Naive B cell (primary cell): Measurements from ENCODE around the gene PSTK. TPM values are rescaled to one million over a fixed set of nuclear protein-coding genes. Genes with fewer than 3 reads are reported as not detected.

Source experiments
- ATAC-seq, 2 donors: fragments of 150-1000 bp; cut with Tn5 transposase; 2 replicates each; pipeline ENCODE4 v1.10.0; 2021; ENCODE audit warnings: low read depth in 2 of 2, mild to moderate bottlenecking in 2 of 2, moderate library complexity in 2 of 2
- DNase-seq: peaks from one replicate; pipeline ENCODE4 v3.0.0; 2022
- H3K27ac Mint-ChIP-seq, 6 donors: one replicate each; pipeline ENCODE4 v1.8.0; 2020 to 2022; ENCODE audit warnings: mild to moderate bottlenecking in 6 of 6, mixed read lengths in 6 of 6, moderate library complexity in 5 of 6, inconsistent platforms in 2 of 6
- H3K27me3 Mint-ChIP-seq, 3 donors: one replicate each; pipeline ENCODE4 v1.8.0; 2021 to 2022; ENCODE audit warnings: mixed read lengths in 3 of 3, mild to moderate bottlenecking in 1 of 3
- H3K36me3 Mint-ChIP-seq, 2 donors: one replicate each; pipeline ENCODE4 v1.8.0; 2020 to 2022; ENCODE audit warnings: mixed read lengths in 2 of 2, inconsistent platforms in 1 of 2, mild to moderate bottlenecking in 1 of 2
- H3K4me1 Mint-ChIP-seq, 3 donors: one replicate each; pipeline ENCODE4 v1.8.0; 2020 to 2022; ENCODE audit warnings: mixed read lengths in 3 of 3, inconsistent platforms in 1 of 3, mild to moderate bottlenecking in 1 of 3, moderate library complexity in 1 of 3
- H3K4me3 Mint-ChIP-seq, 8 donors: one replicate each; pipeline ENCODE4 v1.8.0; 2020 to 2022; ENCODE audit warnings: mild to moderate bottlenecking in 8 of 8, mixed read lengths in 8 of 8, moderate library complexity in 8 of 8, inconsistent platforms in 2 of 8
- H3K9me3 Mint-ChIP-seq, 7 donors: one replicate each; pipeline ENCODE4 v1.8.0; 2020 to 2022; ENCODE audit warnings: mixed read lengths in 7 of 7, mild to moderate bottlenecking in 5 of 7, inconsistent platforms in 2 of 7, moderate library complexity in 1 of 7
- polyA plus RNA-seq, 6 donors: library from polyadenylated mRNA; unstranded; fragments of 300-500 nt; fragmentation: Illumina TruSeq; gene quantifications; one replicate each; pipeline ENCODE4 v1.2.3, GENCODE V29; 2021; ENCODE audit warnings: low read depth in 6 of 6

PSTK gene
- polyA plus RNA-seq, 6 donors from 2014 or later: 3.5 to 7.8 (median 6.7) TPM

DNA sequence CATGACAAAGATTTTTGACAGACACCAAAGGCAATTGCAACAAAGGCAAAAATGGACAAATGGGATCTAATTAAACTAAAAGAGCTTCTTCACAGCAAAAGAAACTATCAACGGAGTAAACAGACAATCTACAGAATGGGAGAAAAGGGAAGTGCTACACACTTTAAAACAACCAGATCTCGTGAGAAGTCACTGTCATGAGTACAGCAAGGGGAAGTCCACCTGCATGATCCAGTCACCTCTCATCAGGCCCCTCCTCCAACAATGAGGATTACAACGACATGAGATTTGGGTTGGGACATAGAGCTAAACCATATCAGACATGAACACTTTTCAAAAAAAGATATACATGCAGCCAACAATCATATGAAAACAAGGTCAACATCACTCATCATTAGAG, 11.5 kb upstream of the PSTK start:
- DNase-seq (no peak), ATAC-seq (no peak)
- no peak overlapping the region for H3K27ac Mint-ChIP-seq
- H3K36me3 Mint-ChIP-seq: peaks cover 19 to 36% of the 10 kb centered on the region in 2 donors
- no peaks in the 10 kb centered on the region for H3K4me1 Mint-ChIP-seq
- peaks cover 19 to 48% (median 31%) of the 10 kb centered on the region in 7 donors for H3K9me3 Mint-ChIP-seq
- H3K4me3 Mint-ChIP-seq: no peak overlapping the region
- H3K27me3 Mint-ChIP-seq: peaks cover 23 to 49% (median 36%) of the 10 kb centered on the region in 3 donors

GRCh38 chr10:122974023-122974422, 6.2 kb upstream of the PSTK start:
- H3K4me1 Mint-ChIP-seq: peaks cover 0 to 2% (median 0%) of the 10 kb centered on the region in 3 donors
- no peak overlapping the region for H3K4me3 Mint-ChIP-seq
- DNase-seq (no peak), ATAC-seq (no peak)
- H3K27ac Mint-ChIP-seq: no peak overlapping the region
- H3K27me3 Mint-ChIP-seq: peaks cover 3 to 23% (median 10%) of the 10 kb centered on the region in 3 donors
- H3K9me3 Mint-ChIP-seq: peaks cover 0 to 6% (median 3%) of the 10 kb centered on the region in 7 donors
- peaks cover 0 to 4% of the 10 kb centered on the region in 2 donors for H3K36me3 Mint-ChIP-seq

GRCh38 chr10:122974543-122975064, 5.6 kb upstream of the PSTK start:
- Mint-ChIP-seq H3K36me3 (no peaks in the 10 kb centered on the region), H3K4me1 (peaks cover 0 to 2% (median 0%) of the 10 kb centered on the region in 3 donors), H3K27me3 (peaks cover 3 to 23% (median 10%) of the 10 kb centered on the region in 3 donors), H3K9me3 (peaks cover 0 to 1% (median 0%) of the 10 kb centered on the region in 7 donors), H3K27ac (no peak overlapping the region), H3K4me3 (no peak overlapping the region)
- ATAC-seq (no peak), DNase-seq (no peak)

- Mint-ChIP-seq H3K27me3 (peaks cover 0 to 10% (median 0%) of the 10 kb centered on the region in 3 donors), H3K4me1 (peaks cover 10 to 18% (median 16%) of the 10 kb centered on the region in 3 donors), H3K9me3 (no peaks in the 10 kb centered on the region), H3K36me3 (peaks cover 0 to 8% of the 10 kb centered on the region in 2 donors), H3K27ac (peak overlapping the region; percentile 59 to 97 (median 95)), H3K4me3 (peak overlapping the region; percentile 85 to 95 (median 92))
- DNase-seq: peak; percentile 4
- no peak for ATAC-seq
These were observed 864 bp downstream of the PSTK start for GRCh38 chr10:122981066-122981464.

GRCh38 chr10:122983898-122984297, 3.7 kb downstream of the PSTK start:
- ATAC-seq (no peak), DNase-seq (no peak)
- H3K4me1 Mint-ChIP-seq: peaks cover 10 to 17% (median 16%) of the 10 kb centered on the region in 3 donors
- peaks cover 0 to 12% of the 10 kb centered on the region in 2 donors for H3K36me3 Mint-ChIP-seq
- no peaks in the 10 kb centered on the region for H3K27me3 Mint-ChIP-seq
- peak overlapping the region in 1 of 8 donors; percentile 38 for H3K4me3 Mint-ChIP-seq
- H3K9me3 Mint-ChIP-seq: no peaks in the 10 kb centered on the region
- no peak overlapping the region for H3K27ac Mint-ChIP-seq

DNA sequence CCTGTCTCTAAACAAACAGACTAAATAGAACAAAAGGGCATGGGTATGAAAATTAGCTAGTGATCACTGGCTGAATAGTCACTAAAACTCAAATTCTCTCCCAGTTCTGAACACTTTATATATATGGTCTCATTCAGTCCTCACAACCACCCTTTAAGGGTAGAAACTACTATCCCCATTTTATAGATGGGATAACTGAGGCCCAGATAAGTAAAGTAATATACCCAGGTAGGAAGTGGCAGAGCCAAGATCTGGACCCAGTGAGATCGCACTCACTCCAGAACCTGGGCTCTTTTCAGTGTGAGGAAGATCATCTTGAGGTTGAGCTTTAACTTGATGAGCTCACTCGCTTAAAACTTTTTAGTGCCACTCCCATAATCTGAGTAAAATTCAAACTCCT, 4.5 kb downstream of the PSTK start:
- Mint-ChIP-seq H3K9me3 (no peaks in the 10 kb centered on the region), H3K4me1 (peaks cover 10 to 15% (median 15%) of the 10 kb centered on the region in 3 donors), H3K27me3 (no peaks in the 10 kb centered on the region), H3K4me3 (peak overlapping the region in 1 of 8 donors; percentile 33), H3K36me3 (peaks cover 0 to 12% of the 10 kb centered on the region in 2 donors), H3K27ac (no peak overlapping the region)
- DNase-seq: no peak
- ATAC-seq: no peak

DNA sequence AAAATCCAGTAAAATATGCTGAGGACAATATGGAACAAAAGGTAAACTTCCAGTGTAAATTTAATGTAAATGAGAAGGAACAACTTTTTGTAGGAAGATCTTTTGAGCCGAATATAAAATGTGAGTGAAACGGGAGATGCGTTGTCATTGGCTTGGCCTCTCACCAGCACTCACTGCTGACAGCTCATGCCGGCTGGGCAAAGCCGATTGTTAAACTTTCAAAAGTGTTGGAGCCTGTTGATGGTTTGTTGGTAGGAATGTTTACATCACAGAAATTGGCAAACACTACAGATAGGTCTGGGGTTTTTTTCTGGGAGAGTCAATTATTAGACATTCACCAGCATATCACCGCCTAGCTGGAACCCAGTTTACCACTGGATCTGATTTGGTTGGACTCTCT, 6.1 kb downstream of the PSTK start:
- no peak overlapping the region for H3K27ac Mint-ChIP-seq
- H3K4me3 Mint-ChIP-seq: no peak overlapping the region
- peaks cover under 1% of the 10 kb centered on the region in 3 donors for H3K4me1 Mint-ChIP-seq
- no peak for ATAC-seq
- no peaks in the 10 kb centered on the region for H3K9me3 Mint-ChIP-seq
- peaks cover 0 to 12% of the 10 kb centered on the region in 2 donors for H3K36me3 Mint-ChIP-seq
- no peak for DNase-seq
- H3K27me3 Mint-ChIP-seq: no peaks in the 10 kb centered on the region

DNA sequence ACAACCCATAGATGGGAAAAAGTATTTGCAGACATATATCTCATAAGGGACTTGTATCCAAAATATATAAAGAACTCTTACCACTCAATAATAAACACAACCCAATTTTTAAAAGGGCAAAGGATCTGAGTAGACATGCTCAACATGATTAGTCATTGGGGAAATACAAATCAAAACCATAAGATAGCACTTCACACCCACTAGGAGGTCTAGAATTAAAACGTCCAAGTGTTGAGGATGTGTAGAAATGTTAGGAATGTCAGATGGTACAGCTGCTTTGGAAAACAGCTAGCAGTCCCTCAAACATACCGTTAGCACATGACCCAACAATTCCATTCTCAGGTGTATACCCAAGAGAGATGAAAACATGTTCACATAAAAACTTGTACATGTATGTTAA, 8.3 kb downstream of the PSTK start:
- Mint-ChIP-seq H3K27me3 (no peaks in the 10 kb centered on the region), H3K4me3 (no peak overlapping the region), H3K4me1 (no peaks in the 10 kb centered on the region), H3K36me3 (peaks cover 0 to 12% of the 10 kb centered on the region in 2 donors), H3K27ac (no peak overlapping the region), H3K9me3 (no peaks in the 10 kb centered on the region)
- ATAC-seq (no peak), DNase-seq (no peak)

GRCh38 chr10:122990278-122990677, 10.1 kb downstream of the PSTK start:
- Mint-ChIP-seq H3K36me3 (peaks cover 0 to 5% of the 10 kb centered on the region in 2 donors), H3K9me3 (no peaks in the 10 kb centered on the region), H3K27ac (peak overlapping the region in 3 of 6 donors; percentile 8 to 61 (median 37)), H3K4me1 (peaks cover 0 to 4% (median 2%) of the 10 kb centered on the region in 3 donors), H3K4me3 (peak overlapping the region in 1 of 8 donors; percentile 5), H3K27me3 (no peaks in the 10 kb centered on the region)
- DNase-seq (no peak), ATAC-seq (no peak)

GRCh38 chr10:122992031-122992585, 11.9 kb downstream of the PSTK start:
- Mint-ChIP-seq H3K27ac (no peak overlapping the region), H3K9me3 (no peaks in the 10 kb centered on the region), H3K4me1 (peaks cover 0 to 6% (median 4%) of the 10 kb centered on the region in 3 donors), H3K27me3 (no peaks in the 10 kb centered on the region), H3K36me3 (peaks cover 0 to under 1% of the 10 kb centered on the region in 2 donors), H3K4me3 (no peak overlapping the region)
- DNase-seq: no peak
- no peak for ATAC-seq

DNA sequence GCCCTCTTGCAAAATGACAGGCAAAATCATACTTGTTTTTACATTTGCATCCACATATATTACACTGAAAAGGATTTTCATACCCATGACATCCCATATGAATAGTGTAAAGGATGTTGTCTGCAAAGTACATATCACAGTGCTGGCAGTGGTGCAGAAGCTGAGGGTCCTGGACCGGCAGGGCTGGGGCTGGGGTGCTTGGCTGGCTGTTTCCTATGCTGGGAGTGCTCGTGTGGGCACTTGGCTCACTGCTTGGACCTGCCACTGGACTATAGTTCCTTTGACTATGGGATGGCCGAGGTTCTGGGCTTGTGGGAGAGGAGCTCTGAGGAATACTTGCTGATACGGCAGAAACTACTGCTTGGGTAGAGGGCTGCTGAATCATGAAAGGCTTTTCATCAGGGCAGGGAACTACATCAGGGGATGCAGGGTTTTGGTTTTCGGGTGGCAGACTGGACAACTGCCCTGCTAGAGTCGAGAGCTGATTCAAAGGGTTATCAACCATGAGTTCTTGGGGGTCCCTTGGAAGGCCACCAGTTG, 13.7 kb downstream of the PSTK start:
- Mint-ChIP-seq H3K9me3 (no peaks in the 10 kb centered on the region), H3K36me3 (no peaks in the 10 kb centered on the region), H3K27ac (peak overlapping the region in 1 of 6 donors; percentile 35), H3K27me3 (no peaks in the 10 kb centered on the region), H3K4me3 (no peak overlapping the region), H3K4me1 (peaks cover 0 to 6% (median 4%) of the 10 kb centered on the region in 3 donors)
- no peak for ATAC-seq
- DNase-seq: no peak

DNA sequence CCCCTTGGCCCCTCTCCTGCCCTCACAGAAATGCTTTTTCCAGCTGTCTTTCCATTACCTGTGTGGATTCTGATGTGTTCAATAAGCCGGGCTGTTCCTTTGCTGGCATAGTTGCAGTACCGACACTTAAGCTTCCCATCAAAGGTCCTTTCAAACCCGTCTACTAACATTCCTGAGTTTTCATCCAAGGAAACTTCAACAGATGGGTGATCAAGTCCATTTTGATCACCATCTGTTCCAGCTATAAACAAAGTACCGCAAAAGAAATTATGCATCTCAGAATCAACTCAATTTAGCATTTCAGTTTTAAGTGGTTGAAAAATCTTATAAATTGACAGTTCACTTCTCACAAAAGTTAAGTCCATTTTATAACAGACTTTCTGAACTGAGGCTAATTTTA, 15.7 kb downstream of the PSTK start:
- no peak overlapping the region for H3K4me3 Mint-ChIP-seq
- H3K4me1 Mint-ChIP-seq: peaks cover 11 to 21% (median 20%) of the 10 kb centered on the region in 3 donors
- H3K27me3 Mint-ChIP-seq: no peaks in the 10 kb centered on the region
- no peak overlapping the region for H3K27ac Mint-ChIP-seq
- H3K36me3 Mint-ChIP-seq: no peaks in the 10 kb centered on the region
- ATAC-seq: no peak
- DNase-seq: no peak
- no peaks in the 10 kb centered on the region for H3K9me3 Mint-ChIP-seq

DNA sequence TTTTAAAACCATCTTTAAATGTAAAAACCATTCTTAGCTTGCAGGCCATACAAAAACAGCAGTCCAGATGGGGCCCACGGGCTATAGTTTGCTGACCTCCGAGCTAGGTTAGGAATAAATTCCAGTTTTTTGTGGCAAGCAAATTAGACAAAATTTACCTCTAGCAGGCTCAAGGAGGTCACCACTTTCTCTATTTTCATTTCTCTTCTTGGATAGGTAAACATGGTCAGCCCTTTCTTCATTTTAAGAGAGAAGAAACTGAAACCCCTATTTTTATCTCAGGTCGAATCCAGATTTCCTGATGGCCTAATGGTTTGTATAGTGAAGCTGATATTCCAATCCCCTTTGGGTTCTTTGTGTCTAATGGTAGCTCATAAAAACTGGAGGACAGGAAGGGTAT, 17.7 kb downstream of the PSTK start:
- Mint-ChIP-seq H3K36me3 (no peaks in the 10 kb centered on the region), H3K4me1 (peaks cover 19 to 32% (median 26%) of the 10 kb centered on the region in 3 donors), H3K27ac (no peak overlapping the region), H3K9me3 (no peaks in the 10 kb centered on the region), H3K4me3 (no peak overlapping the region), H3K27me3 (no peaks in the 10 kb centered on the region)
- DNase-seq (no peak), ATAC-seq (no peak)

- no peaks in the 10 kb centered on the region for H3K9me3 Mint-ChIP-seq
- ATAC-seq (no peak), DNase-seq (no peak)
- no peaks in the 10 kb centered on the region for H3K36me3 Mint-ChIP-seq
- no peak overlapping the region for H3K27ac Mint-ChIP-seq
- H3K4me1 Mint-ChIP-seq: peaks cover 19 to 32% (median 26%) of the 10 kb centered on the region in 3 donors
- no peaks in the 10 kb centered on the region for H3K27me3 Mint-ChIP-seq
- no peak overlapping the region for H3K4me3 Mint-ChIP-seq
These were observed 18.2 kb downstream of the PSTK start for GRCh38 chr10:122998360-122998917.
